HEK293 (cell line): ENCODE results near the gene TMEM106C.

ENCODE experiments used
- KLF9 ChIP-seq: fragments of 450-650 bp; formaldehyde crosslinking; IDR thresholded peaks from 2 replicates; pipeline ENCODE4 v1.5.1; 2016; ENCODE audit warnings: missing biosample characterization, missing genetic modification characterization, low read depth
- ZNF138 ChIP-seq: fragments of 450-650 bp; formaldehyde crosslinking; IDR thresholded peaks from 2 replicates; pipeline ENCODE4 v1.5.1; 2016; ENCODE audit warnings: missing biosample characterization, missing genetic modification characterization, borderline replicate concordance
- ZNF140 ChIP-seq: fragments of 450-650 bp; formaldehyde crosslinking; IDR thresholded peaks from 2 replicates; pipeline ENCODE4 v1.5.1; 2016; ENCODE audit warnings: missing biosample characterization, missing genetic modification characterization
- ZNF155 ChIP-seq: fragments of 450-650 bp; formaldehyde crosslinking; IDR thresholded peaks from 2 replicates; pipeline ENCODE4 v1.5.1; 2016; ENCODE audit warnings: missing biosample characterization, missing genetic modification characterization
- ZNF157 ChIP-seq: fragments of 450-650 bp; formaldehyde crosslinking; IDR thresholded peaks from 2 replicates; pipeline ENCODE4 v1.5.1; 2016; ENCODE audit warnings: missing biosample characterization, missing genetic modification characterization
- TF ChIP-seq, protein P1 (sequence below): fragments of 450-650 bp; formaldehyde crosslinking; IDR thresholded peaks from 2 replicates; pipeline ENCODE4 v1.5.1; 2016; ENCODE audit warnings: missing biosample characterization, missing genetic modification characterization
- TF ChIP-seq, protein P2 (sequence below): IDR thresholded peaks from 2 replicates; pipeline ENCODE4 v1.6.1; 2011; ENCODE audit warnings: mild to moderate bottlenecking, low read depth, low read length, borderline replicate concordance

DNA sequence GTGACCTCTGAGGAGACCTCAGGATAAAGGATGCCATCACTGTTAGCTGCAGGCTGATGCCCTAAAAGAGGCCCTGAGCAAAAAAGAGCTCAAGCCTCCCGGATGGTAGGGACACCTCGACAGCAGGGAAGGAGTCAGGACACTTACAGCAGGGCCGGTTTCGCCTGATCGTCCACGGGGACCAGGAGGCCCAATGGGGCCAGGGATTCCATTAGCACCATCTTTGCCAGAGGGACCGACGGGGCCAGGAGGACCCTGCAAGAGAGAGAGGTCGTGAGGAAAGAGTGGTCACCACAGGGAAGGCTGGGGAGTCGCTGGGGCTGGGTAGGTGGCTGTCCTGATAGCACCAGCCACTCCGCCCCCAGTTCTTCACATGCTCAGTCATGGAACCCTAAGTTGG lies 12.4 kb downstream of the TMEM106C start:
- TF ChIP-seq, protein P1, sequence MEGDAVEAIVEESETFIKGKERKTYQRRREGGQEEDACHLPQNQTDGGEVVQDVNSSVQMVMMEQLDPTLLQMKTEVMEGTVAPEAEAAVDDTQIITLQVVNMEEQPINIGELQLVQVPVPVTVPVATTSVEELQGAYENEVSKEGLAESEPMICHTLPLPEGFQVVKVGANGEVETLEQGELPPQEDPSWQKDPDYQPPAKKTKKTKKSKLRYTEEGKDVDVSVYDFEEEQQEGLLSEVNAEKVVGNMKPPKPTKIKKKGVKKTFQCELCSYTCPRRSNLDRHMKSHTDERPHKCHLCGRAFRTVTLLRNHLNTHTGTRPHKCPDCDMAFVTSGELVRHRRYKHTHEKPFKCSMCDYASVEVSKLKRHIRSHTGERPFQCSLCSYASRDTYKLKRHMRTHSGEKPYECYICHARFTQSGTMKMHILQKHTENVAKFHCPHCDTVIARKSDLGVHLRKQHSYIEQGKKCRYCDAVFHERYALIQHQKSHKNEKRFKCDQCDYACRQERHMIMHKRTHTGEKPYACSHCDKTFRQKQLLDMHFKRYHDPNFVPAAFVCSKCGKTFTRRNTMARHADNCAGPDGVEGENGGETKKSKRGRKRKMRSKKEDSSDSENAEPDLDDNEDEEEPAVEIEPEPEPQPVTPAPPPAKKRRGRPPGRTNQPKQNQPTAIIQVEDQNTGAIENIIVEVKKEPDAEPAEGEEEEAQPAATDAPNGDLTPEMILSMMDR (tag by site-specific recombination): no peak
- TF ChIP-seq KLF9 (tag by site-specific recombination) (no peak), ZNF140 (tag by site-specific recombination) (no peak), ZNF157 (no peak), ZNF155 (tag by site-specific recombination) (no peak), ZNF138 (tag by site-specific recombination) (no peak)
- TF ChIP-seq, protein P2, sequence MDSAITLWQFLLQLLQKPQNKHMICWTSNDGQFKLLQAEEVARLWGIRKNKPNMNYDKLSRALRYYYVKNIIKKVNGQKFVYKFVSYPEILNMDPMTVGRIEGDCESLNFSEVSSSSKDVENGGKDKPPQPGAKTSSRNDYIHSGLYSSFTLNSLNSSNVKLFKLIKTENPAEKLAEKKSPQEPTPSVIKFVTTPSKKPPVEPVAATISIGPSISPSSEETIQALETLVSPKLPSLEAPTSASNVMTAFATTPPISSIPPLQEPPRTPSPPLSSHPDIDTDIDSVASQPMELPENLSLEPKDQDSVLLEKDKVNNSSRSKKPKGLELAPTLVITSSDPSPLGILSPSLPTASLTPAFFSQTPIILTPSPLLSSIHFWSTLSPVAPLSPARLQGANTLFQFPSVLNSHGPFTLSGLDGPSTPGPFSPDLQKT: no peak
